Mesenchymal stem cell (in vitro differentiated cells and primary cell): ENCODE data around the gene TOX3.

ENCODE experiments used
- DNase-seq: peaks from one replicate; pipeline ENCODE4 v3.0.0-alpha.2; 2013
- H2AFZ ChIP-seq: one replicate; pipeline ENCODE4 v1.6.1; 2013; ENCODE audit warnings: low read depth, mild to moderate bottlenecking, control low read depth, inconsistent platforms, low read length, moderate library complexity
- H2AK5ac ChIP-seq: 2 replicates; pipeline ENCODE4 v1.6.1; 2013; ENCODE audit warnings: low read length, moderate library complexity, mild to moderate bottlenecking, inconsistent platforms; ENCODE audit not compliant: severe bottlenecking
- H2BK120ac ChIP-seq: one replicate; pipeline ENCODE4 v1.6.1; 2013; ENCODE audit warnings: low read depth, mild to moderate bottlenecking, inconsistent platforms, low read length, moderate library complexity
- H2BK12ac ChIP-seq, 2 experiments: one replicate each; pipeline ENCODE4 v1.6.1; 2013; ENCODE audit warnings: inconsistent platforms in 2 of 2, low read length in 2 of 2, mild to moderate bottlenecking in 2 of 2, moderate library complexity in 2 of 2, control low read depth in 1 of 2
- H2BK15ac ChIP-seq: one replicate; pipeline ENCODE4 v1.6.1; 2013; ENCODE audit warnings: mild to moderate bottlenecking, low read depth, inconsistent platforms; ENCODE audit not compliant: poor library complexity, severe bottlenecking
- H2BK5ac ChIP-seq: 2 replicates; pipeline ENCODE4 v1.6.1; 2013; ENCODE audit warnings: low read depth, mild to moderate bottlenecking, low read length, control low read depth, inconsistent platforms; ENCODE audit not compliant: poor library complexity, severe bottlenecking
- H3K14ac ChIP-seq, 2 experiments: one replicate each; pipeline ENCODE4 v1.6.1; 2013; ENCODE audit warnings: inconsistent platforms in 2 of 2, low read length in 2 of 2, control low read depth in 1 of 2, mild to moderate bottlenecking in 1 of 2, moderate library complexity in 1 of 2
- H3K18ac ChIP-seq, 2 experiments: one replicate each; pipeline ENCODE4 v1.6.1; 2013; ENCODE audit warnings: inconsistent platforms in 2 of 2, low read length in 2 of 2, control low read depth in 1 of 2, low read depth in 1 of 2, mild to moderate bottlenecking in 1 of 2
- H3K23ac ChIP-seq, 2 experiments: one replicate each; pipeline ENCODE4 v1.6.1; 2013; ENCODE audit warnings: inconsistent platforms in 2 of 2, low read length in 2 of 2, mild to moderate bottlenecking in 2 of 2, moderate library complexity in 2 of 2, control low read depth in 1 of 2
- H3K27ac ChIP-seq: 2 replicates; pipeline ENCODE4 v1.5.1; 2013; ENCODE audit warnings: mild to moderate bottlenecking, moderate library complexity, low read length, control low read depth, inconsistent platforms; ENCODE audit not compliant: poor library complexity, severe bottlenecking
- H3K27me3 ChIP-seq, 2 experiments: 2 replicates each; pipeline versions ENCODE4 v1.6.1 to v1.7.0; 2013; ENCODE audit warnings: low read length in 2 of 2, mild to moderate bottlenecking in 2 of 2, moderate library complexity in 2 of 2, control low read depth in 1 of 2, inconsistent platforms in 1 of 2; ENCODE audit not compliant: control insufficient read depth in 1 of 2, insufficient read depth in 1 of 2
- H3K36me3 ChIP-seq, 2 experiments: 2 replicates each; pipeline versions ENCODE4 v1.6.1 to v1.7.0; 2013; ENCODE audit warnings: low read length in 2 of 2, control low read depth in 1 of 2, inconsistent platforms in 1 of 2, low read depth in 1 of 2, mild to moderate bottlenecking in 1 of 2; ENCODE audit not compliant: insufficient read depth in 2 of 2, control insufficient read depth in 1 of 2
- H3K4ac ChIP-seq, 2 experiments: one replicate each; pipeline ENCODE4 v1.6.1; 2013; ENCODE audit warnings: inconsistent platforms in 2 of 2, low read length in 2 of 2, mild to moderate bottlenecking in 2 of 2, moderate library complexity in 2 of 2, control low read depth in 1 of 2, low read depth in 1 of 2
- H3K4me1 ChIP-seq: 2 replicates; pipeline ENCODE4 v1.6.1; 2013; ENCODE audit warnings: low read depth, low read length, control low read depth; ENCODE audit not compliant: control insufficient read depth, insufficient read depth
- H3K4me2 ChIP-seq: 2 replicates; pipeline ENCODE4 v1.6.1; 2013; ENCODE audit warnings: low read length, mild to moderate bottlenecking, inconsistent platforms; ENCODE audit not compliant: poor library complexity, severe bottlenecking
- H3K4me3 ChIP-seq, 2 experiments: 2 replicates each; pipeline versions ENCODE4 v1.5.1 to v1.7.0; 2013; ENCODE audit warnings: low read length in 2 of 2, mild to moderate bottlenecking in 2 of 2, control low read depth in 1 of 2, low read depth in 1 of 2; ENCODE audit not compliant: insufficient read depth in 1 of 2
- H3K79me1 ChIP-seq: replicated peaks from 2 replicates; pipeline ENCODE4 v1.6.1; 2013; ENCODE audit warnings: mild to moderate bottlenecking, control low read depth, low read length, inconsistent platforms; ENCODE audit not compliant: poor library complexity, severe bottlenecking
- H3K9ac ChIP-seq: 2 replicates; pipeline ENCODE4 v1.7.0; 2013; ENCODE audit warnings: mild to moderate bottlenecking, low read length, moderate library complexity
- H3K9me3 ChIP-seq: 2 replicates; pipeline ENCODE4 v1.7.0; 2013; ENCODE audit warnings: mild to moderate bottlenecking, low read length; ENCODE audit not compliant: control insufficient read depth
- H4K8ac ChIP-seq: one replicate; pipeline ENCODE4 v1.6.1; 2013; ENCODE audit warnings: inconsistent platforms, mild to moderate bottlenecking, low read length, moderate library complexity
- H4K91ac ChIP-seq: one replicate; pipeline ENCODE4 v1.6.1; 2013; ENCODE audit warnings: mild to moderate bottlenecking, low read length, inconsistent platforms
- WGBS: methylation state at CpG from one replicate; pipeline ENCODE4 v1.1.7; 2013; ENCODE audit warnings: mixed read lengths; 5-methylcytosine and 5-hydroxymethylcytosine counted together

TOX3 gene

DNA sequence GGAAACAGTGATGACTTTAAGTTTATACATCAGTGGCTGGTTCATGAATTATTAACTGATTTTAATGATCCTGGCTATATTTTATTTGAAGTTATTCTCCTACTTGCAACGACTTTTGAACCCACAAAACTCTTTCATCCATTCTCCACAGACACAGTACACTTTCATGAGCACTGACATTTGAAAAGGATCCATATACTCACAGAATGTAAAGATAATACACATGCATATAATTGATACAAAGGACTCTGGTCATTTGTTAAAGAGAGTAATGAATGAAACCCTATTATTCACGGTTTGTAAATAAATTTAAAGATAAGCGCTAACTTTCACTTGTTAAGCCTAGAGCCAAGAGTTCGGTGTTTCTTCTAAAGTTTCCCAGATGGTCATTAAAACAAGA, 3.3 kb downstream of the TOX3 start:
- H4K91ac ChIP-seq, result no peak overlapping the region
- no peak overlapping the region for H3K4me2 ChIP-seq
- no peak overlapping the region for H3K4me3 ChIP-seq
- no peak overlapping the region for H3K14ac ChIP-seq
- H2BK12ac ChIP-seq, result no peak overlapping the region
- DNase-seq, result no peak
- no peak overlapping the region for H2BK5ac ChIP-seq
- peaks cover 17% of the 10 kb centered on the region for H3K4me1 ChIP-seq
- no peaks in the 10 kb centered on the region for H3K9me3 ChIP-seq
- H3K9ac ChIP-seq, result no peak overlapping the region
- H2BK120ac ChIP-seq, result no peak overlapping the region
- peaks cover 2% of the 10 kb centered on the region for H3K79me1 ChIP-seq
- H2AK5ac ChIP-seq, result no peak overlapping the region
- no peak overlapping the region for H3K18ac ChIP-seq
- H3K23ac ChIP-seq, result no peak overlapping the region
- H3K27ac ChIP-seq, result no peak overlapping the region
- 60% methylated on average over 2 of the region's 4 CpGs for WGBS
- H2BK15ac ChIP-seq, result no peak overlapping the region
- no peak overlapping the region for H4K8ac ChIP-seq
- no peaks in the 10 kb centered on the region for H3K36me3 ChIP-seq
- no peak overlapping the region for H2AFZ ChIP-seq
- peaks cover 28 to 43% of the 10 kb centered on the region in 2 experiments for H3K27me3 ChIP-seq
- H3K4ac ChIP-seq, result no peak overlapping the region

DNA sequence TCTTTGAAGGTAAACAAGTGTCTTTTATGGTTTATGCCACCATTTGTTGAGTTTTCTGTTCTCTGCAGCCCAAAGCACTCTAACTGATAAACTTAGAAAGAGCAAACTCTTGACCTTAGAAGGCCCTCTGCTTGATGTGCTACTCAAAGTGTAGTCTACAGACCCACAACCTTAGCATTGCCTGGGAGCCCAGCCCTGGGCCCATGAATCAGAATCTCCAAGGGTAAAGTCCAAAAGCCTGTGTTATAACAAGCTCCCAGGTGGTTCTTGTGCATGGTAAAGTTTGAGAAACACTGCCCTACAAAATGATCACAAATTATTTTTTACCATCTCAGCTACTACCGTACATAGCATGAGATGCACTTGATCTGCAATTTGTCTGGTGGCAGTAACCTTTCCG, 6.0 kb downstream of the TOX3 start:
- WGBS, result 72% methylated on average over 2 of the region's 2 CpGs
- no peak overlapping the region for H2BK12ac ChIP-seq
- H2BK5ac ChIP-seq, result no peak overlapping the region
- H3K4me2 ChIP-seq, result no peak overlapping the region
- H2AK5ac ChIP-seq, result no peak overlapping the region
- no peak overlapping the region for H3K14ac ChIP-seq
- H2BK120ac ChIP-seq, result no peak overlapping the region
- H4K8ac ChIP-seq, result no peak overlapping the region
- no peak overlapping the region for H3K4me3 ChIP-seq
- no peaks in the 10 kb centered on the region for H3K9me3 ChIP-seq
- no peak overlapping the region for H3K27ac ChIP-seq
- H3K4me1 ChIP-seq, result peaks cover 7% of the 10 kb centered on the region
- no peak overlapping the region for H3K18ac ChIP-seq
- no peak overlapping the region for H3K9ac ChIP-seq
- no peak for DNase-seq
- no peaks in the 10 kb centered on the region for H3K36me3 ChIP-seq
- peaks cover 1% of the 10 kb centered on the region for H3K79me1 ChIP-seq
- H4K91ac ChIP-seq, result no peak overlapping the region
- no peak overlapping the region for H2AFZ ChIP-seq
- H3K23ac ChIP-seq, result no peak overlapping the region
- H3K27me3 ChIP-seq, result peaks cover 15 to 25% of the 10 kb centered on the region in 2 experiments
- no peak overlapping the region for H3K4ac ChIP-seq
- no peak overlapping the region for H2BK15ac ChIP-seq

DNA sequence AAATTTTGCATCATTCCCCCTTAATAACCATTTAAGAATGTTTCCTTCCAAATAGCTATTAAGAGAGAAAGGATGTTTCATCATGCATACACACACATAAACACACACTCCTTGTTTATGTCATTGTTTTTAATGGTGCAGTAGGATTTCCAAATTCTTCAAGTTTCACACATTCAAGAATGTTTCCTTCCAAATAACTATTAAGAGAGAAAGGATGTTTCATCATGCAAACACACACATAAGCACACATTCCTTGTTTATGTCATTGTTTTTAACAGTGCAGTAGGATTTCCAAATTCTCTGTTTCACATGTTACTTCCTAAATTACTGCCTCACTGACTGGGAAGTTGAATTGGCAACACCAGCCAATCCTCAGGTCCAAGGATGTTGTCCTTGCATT, 7.8 kb downstream of the TOX3 start:
- Histone ChIP-seq H3K9ac (no peak overlapping the region), H3K4ac (no peak overlapping the region), H3K27ac (no peak overlapping the region), H4K8ac (no peak overlapping the region), H3K23ac (no peak overlapping the region), H3K4me1 (no peaks in the 10 kb centered on the region), H4K91ac (no peak overlapping the region), H2BK15ac (no peak overlapping the region), H3K79me1 (peaks cover under 1% of the 10 kb centered on the region), H3K27me3 (peaks cover 0 to 8% of the 10 kb centered on the region in 2 experiments), H2AK5ac (no peak overlapping the region), H3K14ac (no peak overlapping the region), H3K4me3 (no peak overlapping the region), H3K9me3 (no peaks in the 10 kb centered on the region), H3K36me3 (no peaks in the 10 kb centered on the region), H2AFZ (no peak overlapping the region), H2BK12ac (no peak overlapping the region), H3K18ac (no peak overlapping the region), H2BK5ac (no peak overlapping the region), H3K4me2 (no peak overlapping the region), H2BK120ac (no peak overlapping the region)
- DNase-seq, result no peak

DNA sequence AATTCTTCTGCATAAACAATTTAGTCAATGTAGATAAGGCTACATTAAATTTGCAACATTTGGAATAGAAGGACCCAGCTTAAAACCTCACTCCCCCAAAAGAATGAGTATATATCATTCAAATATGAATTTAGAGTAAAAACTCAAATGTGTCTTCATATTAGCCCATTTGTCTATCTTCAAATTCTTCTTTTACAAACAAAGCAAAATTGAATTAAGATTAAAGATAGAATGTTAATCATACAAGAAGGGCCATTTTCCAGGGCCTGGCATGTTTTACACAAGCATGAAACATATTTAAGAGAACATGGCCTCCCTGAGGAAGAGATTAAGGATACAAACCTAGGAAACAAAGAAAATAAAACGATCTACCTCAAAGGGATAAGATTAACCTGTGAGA, 8.4 kb downstream of the TOX3 start:
- no peak overlapping the region for H3K14ac ChIP-seq
- H3K4me3 ChIP-seq, result no peak overlapping the region
- H4K8ac ChIP-seq, result no peak overlapping the region
- no peaks in the 10 kb centered on the region for H3K36me3 ChIP-seq
- no peak overlapping the region for H3K4ac ChIP-seq
- no peak for DNase-seq
- H2BK120ac ChIP-seq, result no peak overlapping the region
- H3K9me3 ChIP-seq, result no peaks in the 10 kb centered on the region
- H2BK5ac ChIP-seq, result no peak overlapping the region
- no peak overlapping the region for H2AK5ac ChIP-seq
- no peak overlapping the region for H3K23ac ChIP-seq
- H2AFZ ChIP-seq, result no peak overlapping the region
- peaks cover 1% of the 10 kb centered on the region for H3K79me1 ChIP-seq
- no peak overlapping the region for H4K91ac ChIP-seq
- no peak overlapping the region for H2BK15ac ChIP-seq
- peaks cover 0 to 1% of the 10 kb centered on the region in 2 experiments for H3K27me3 ChIP-seq
- H2BK12ac ChIP-seq, result no peak overlapping the region
- H3K4me1 ChIP-seq, result no peaks in the 10 kb centered on the region
- no peak overlapping the region for H3K27ac ChIP-seq
- H3K4me2 ChIP-seq, result no peak overlapping the region
- H3K9ac ChIP-seq, result no peak overlapping the region
- no CpG with 5 or more reads among the region's 1 CpG for WGBS
- H3K18ac ChIP-seq, result no peak overlapping the region
